HepG2 (cell line): Measurements from ENCODE around the gene ZBTB46. TPM values are rescaled to one million over a fixed set of nuclear protein-coding genes. Genes with fewer than 3 reads are reported as not detected.
A peak's percentile ranks its signal among the peaks of the same experiment; 100 is the strongest.

Experiments
- ARID4A ChIP-seq: sonication (generic); formaldehyde crosslinking; IDR thresholded peaks from 2 replicates; pipeline ENCODE4 v1.5.0; 2020; ENCODE audit warnings: mild to moderate bottlenecking, missing genetic modification reagents, borderline replicate concordance
- ARNT2 ChIP-seq: sonication (generic); formaldehyde crosslinking; IDR thresholded peaks from 2 replicates; pipeline ENCODE4 v1.8.0; 2022; ENCODE audit warnings: mild to moderate bottlenecking, low read depth, missing genetic modification reagents, moderate library complexity
- BCL6 ChIP-seq: IDR thresholded peaks from 2 replicates; pipeline ENCODE4 v1.6.1; 2016; ENCODE audit warnings: missing genetic modification reagents, missing compliant biosample characterization
- BHLHE40 ChIP-seq: IDR thresholded peaks from 2 replicates; pipeline ENCODE4 v1.6.1; 2011; ENCODE audit warnings: low read length, improper control_type of control experiment
- CHCHD3 ChIP-seq: sonication (generic); formaldehyde crosslinking; IDR thresholded peaks from 2 replicates; pipeline ENCODE4 v1.8.0; 2022; ENCODE audit warnings: mild to moderate bottlenecking, missing genetic modification reagents, moderate library complexity
- JARID2 ChIP-seq: sonication (generic); formaldehyde crosslinking; IDR thresholded peaks from 2 replicates; pipeline ENCODE4 v1.8.1; 2023; ENCODE audit warnings: missing genetic modification reagents, inconsistent platforms; ENCODE audit not compliant: insufficient replicate concordance
- KDM6A ChIP-seq: IDR thresholded peaks from 2 replicates; pipeline ENCODE4 v1.6.1; 2016; ENCODE audit warnings: low read depth
- MIXL1 ChIP-seq: IDR thresholded peaks from 2 replicates; pipeline ENCODE4 v1.6.1; 2016
- ONECUT2 ChIP-seq: sonication (generic); formaldehyde crosslinking; IDR thresholded peaks from 2 replicates; pipeline ENCODE4 v1.4.0; 2020; ENCODE audit warnings: missing genetic modification reagents
- RARA ChIP-seq: IDR thresholded peaks from 2 replicates; pipeline ENCODE4 v1.6.1; 2016; ENCODE audit warnings: missing genetic modification reagents, missing compliant biosample characterization
- THAP9 ChIP-seq: sonication (generic); formaldehyde crosslinking; IDR thresholded peaks from 2 replicates; pipeline ENCODE4; 2020; ENCODE audit warnings: missing genetic modification reagents, mild to moderate bottlenecking, borderline replicate concordance
- XBP1 ChIP-seq: sonication (generic); formaldehyde crosslinking; IDR thresholded peaks from 2 replicates; pipeline ENCODE4 v1.5.0; 2020; ENCODE audit warnings: missing genetic modification reagents
- ZBTB2 ChIP-seq: sonication (generic); formaldehyde crosslinking; IDR thresholded peaks from 2 replicates; pipeline ENCODE4 v1.8.0; 2022; ENCODE audit warnings: low read depth, missing genetic modification reagents
- ZEB1 ChIP-seq: IDR thresholded peaks from 2 replicates; pipeline ENCODE4 v1.6.1; 2012; ENCODE audit warnings: mild to moderate bottlenecking, low read depth, inconsistent platforms; ENCODE audit not compliant: insufficient replicate concordance
- ZFP1 ChIP-seq: IDR thresholded peaks from 2 replicates; pipeline ENCODE4 v1.6.1; 2016
- ZFP37 ChIP-seq: sonication (generic); formaldehyde crosslinking; IDR thresholded peaks from 2 replicates; pipeline ENCODE4 v1.4.0; 2020; ENCODE audit warnings: missing genetic modification reagents, borderline replicate concordance
- ZNF143 ChIP-seq: sonication (generic); formaldehyde crosslinking; IDR thresholded peaks from 2 replicates; pipeline ENCODE4 v1.4.0; 2020; ENCODE audit warnings: missing genetic modification reagents
- ZNF547 ChIP-seq: sonication (generic); formaldehyde crosslinking; IDR thresholded peaks from 2 replicates; pipeline ENCODE4 v1.5.1; 2020; ENCODE audit warnings: mild to moderate bottlenecking, missing genetic modification reagents
- polyA plus RNA-seq, 8 experiments: library from polyadenylated mRNA; depleted of rRNA in 3 of 8; stranded (reverse) in 7 of 8; unstranded in 1 of 8; fragments of >200 nt; fragmentation: Illumina TruSeq in 4 of 8; extraction: Trizol in 4 of 8; gene quantifications; 2 replicates each; pipeline versions ENCODE4 v1.2.1 to v1.2.3, GENCODE V29; 2011 to 2016; ENCODE audit warnings: low read depth in 4 of 8, missing spikeins in 1 of 8, mixed read lengths in 1 of 8; ENCODE audit not compliant: insufficient read depth in 1 of 8
- total RNA-seq, 5 experiments: library from RNA; depleted of rRNA; stranded (reverse); fragments of >200 nt; fragmentation: Illumina TruSeq; extraction: Trizol; gene quantifications; 2 replicates each; pipeline ENCODE4 v1.2.3, GENCODE V29; 2016; ENCODE audit warnings: low read depth in 1 of 5
- TF ChIP-seq, protein P1 (sequence below): sonication (generic); formaldehyde crosslinking; IDR thresholded peaks from 2 replicates; pipeline ENCODE4 v1.9.0; 2021; ENCODE audit warnings: missing genetic modification reagents, borderline replicate concordance

The ZBTB46 gene
- total and polyA plus RNA-seq, 2 of the 13 experiments (the other 11 are each of a cell fraction or from before 2014, with no cell fraction given), result 1.6 to 13.5 TPM

DNA sequence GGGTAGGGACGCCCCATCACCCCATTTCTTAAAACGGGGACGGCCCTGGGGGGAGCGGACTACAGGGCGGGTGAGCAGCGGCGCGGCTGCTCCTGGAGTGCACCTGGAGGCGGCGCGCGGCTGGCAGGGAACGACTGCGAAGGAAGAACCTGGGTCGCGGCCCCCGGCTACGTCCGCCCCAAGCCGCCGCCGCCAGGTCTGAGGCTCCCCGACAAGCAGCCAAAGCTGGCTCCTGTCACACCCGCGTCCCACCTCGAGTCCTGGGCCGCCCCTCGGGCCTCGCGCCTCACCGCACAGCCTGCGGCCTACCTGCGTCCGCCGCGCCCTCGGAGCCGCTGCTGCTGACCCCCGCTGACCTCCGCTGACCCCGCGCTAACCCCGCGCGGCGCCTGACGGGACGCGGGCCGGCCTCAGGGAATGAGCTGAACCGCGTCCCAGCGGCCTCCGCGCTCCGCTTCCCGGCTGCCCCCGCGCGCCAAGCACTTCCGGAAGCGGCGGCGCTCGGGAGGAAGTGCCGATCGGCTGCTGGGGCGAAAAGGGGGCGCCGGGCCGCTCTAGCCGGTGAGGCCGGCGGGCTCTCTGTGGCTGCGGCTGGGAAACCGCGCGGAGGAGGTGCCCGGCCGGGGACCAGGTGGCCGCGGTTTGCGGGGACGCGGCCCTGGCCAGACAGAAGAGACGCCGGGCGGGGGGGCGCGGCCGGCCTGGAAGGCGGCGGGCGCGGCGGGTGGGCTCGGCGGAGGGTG lies 123.3 kb downstream of the ZBTB46 start, which contains the start of the genes ARFRP1 and ZGPAT (continued):
- TF ChIP-seq THAP9 (CRISPR knock-in tag) (peak; percentile 60; the same call in 1 of the 2 replicates), XBP1 (CRISPR knock-in tag) (peak; percentile 24; the same call in 1 of the 2 replicates), JARID2 (CRISPR knock-in tag) (no peak), KDM6A (CRISPR knock-in tag) (no peak), ZNF547 (CRISPR knock-in tag) (peak; percentile 92), ZBTB2 (CRISPR knock-in tag) (peak; percentile 98), BHLHE40 (peak; percentile 58; the same call in 1 of the 2 replicates), ZNF143 (CRISPR knock-in tag) (peak; percentile 96), ZFP1 (CRISPR knock-in tag) (no peak; the same call in 1 of the 2 replicates), BCL6 (CRISPR knock-in tag) (peak; percentile 67; the same call in 1 of the 2 replicates), ZEB1 (peak; percentile 39), MIXL1 (CRISPR knock-in tag) (peak; percentile 90), ARNT2 (peak; percentile 98), RARA (peak; percentile 99), ONECUT2 (peak; percentile 39; the same call in 1 of the 2 replicates), ZFP37 (CRISPR knock-in tag) (no peak), CHCHD3 (peak; percentile 88; the same call in 1 of the 2 replicates), ARID4A (CRISPR knock-in tag) (peak; percentile 97)
- TF ChIP-seq, protein P1, sequence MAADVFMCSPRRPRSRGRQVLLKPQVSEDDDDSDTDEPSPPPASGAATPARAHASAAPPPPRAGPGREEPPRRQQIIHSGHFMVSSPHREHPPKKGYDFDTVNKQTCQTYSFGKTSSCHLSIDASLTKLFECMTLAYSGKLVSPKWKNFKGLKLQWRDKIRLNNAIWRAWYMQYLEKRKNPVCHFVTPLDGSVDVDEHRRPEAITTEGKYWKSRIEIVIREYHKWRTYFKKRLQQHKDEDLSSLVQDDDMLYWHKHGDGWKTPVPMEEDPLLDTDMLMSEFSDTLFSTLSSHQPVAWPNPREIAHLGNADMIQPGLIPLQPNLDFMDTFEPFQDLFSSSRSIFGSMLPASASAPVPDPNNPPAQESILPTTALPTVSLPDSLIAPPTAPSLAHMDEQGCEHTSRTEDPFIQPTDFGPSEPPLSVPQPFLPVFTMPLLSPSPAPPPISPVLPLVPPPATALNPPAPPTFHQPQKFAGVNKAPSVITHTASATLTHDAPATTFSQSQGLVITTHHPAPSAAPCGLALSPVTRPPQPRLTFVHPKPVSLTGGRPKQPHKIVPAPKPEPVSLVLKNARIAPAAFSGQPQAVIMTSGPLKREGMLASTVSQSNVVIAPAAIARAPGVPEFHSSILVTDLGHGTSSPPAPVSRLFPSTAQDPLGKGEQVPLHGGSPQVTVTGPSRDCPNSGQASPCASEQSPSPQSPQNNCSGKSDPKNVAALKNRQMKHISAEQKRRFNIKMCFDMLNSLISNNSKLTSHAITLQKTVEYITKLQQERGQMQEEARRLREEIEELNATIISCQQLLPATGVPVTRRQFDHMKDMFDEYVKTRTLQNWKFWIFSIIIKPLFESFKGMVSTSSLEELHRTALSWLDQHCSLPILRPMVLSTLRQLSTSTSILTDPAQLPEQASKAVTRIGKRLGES (CRISPR knock-in tag), result no peak
